A673 (cell line): ENCODE measurements around the gene NAT9. TPM values are rescaled to one million over a fixed set of nuclear protein-coding genes. Genes with fewer than 3 reads are reported as not detected.

ENCODE experiments used
- BruUV-seq: library from RNA; stranded (reverse); fragments of 400-500 nt; replicated peaks from 2 replicates; lab custom pipeline; 2021; lab: Mats Ljungman, UMichigan
- CTCF ChIA-PET: fragments of 300-600 bp; sonication (Branson Sonifier 250); formaldehyde crosslinking; loops from one replicate; lab custom pipeline; 2022; ENCODE audit warnings: antibody characterized with exemption; lab: Charles Lee
- POLR2A ChIA-PET: fragments of 300-600 bp; sonication (Branson Sonifier 250); formaldehyde crosslinking; loops from one replicate; lab custom pipeline; 2022; ENCODE audit warnings: antibody characterized with exemption; ENCODE audit not compliant: low non-redundant PET; lab: Charles Lee
- DNase-seq: peaks from one replicate; pipeline ENCODE4 v3.0.0-alpha.2; 2015; ENCODE audit warnings: low spot score
- H3K27ac ChIP-seq: fragments of 200-600 bp; sonication (generic); 2 replicates; pipeline ENCODE4 v1.5.1; 2016; ENCODE audit warnings: mixed run types, low read depth, mild to moderate bottlenecking, mixed read lengths, antibody characterized with exemption, low read length; ENCODE audit not compliant: poor library complexity, severe bottlenecking
- H3K27me3 ChIP-seq: fragments of 200-600 bp; sonication (generic); replicated peaks from 2 replicates; pipeline ENCODE4 v1.6.1; 2017; ENCODE audit warnings: mixed run types, low read depth, mild to moderate bottlenecking, mixed read lengths, antibody characterized with exemption, low read length; ENCODE audit not compliant: insufficient read depth, poor library complexity
- H3K36me3 ChIP-seq: fragments of 200-600 bp; sonication (generic); 2 replicates; pipeline ENCODE4 v1.6.1; 2016; ENCODE audit warnings: mixed run types, mild to moderate bottlenecking, mixed read lengths, antibody characterized with exemption, low read length; ENCODE audit not compliant: insufficient read depth, poor library complexity, severe bottlenecking
- H3K4me1 ChIP-seq: fragments of 200-600 bp; sonication (generic); 2 replicates; pipeline ENCODE4 v1.6.1; 2017; ENCODE audit warnings: mixed run types, mild to moderate bottlenecking, mixed read lengths, antibody characterized with exemption, low read length; ENCODE audit not compliant: insufficient read depth, poor library complexity, severe bottlenecking
- H3K4me3 ChIP-seq: fragments of 200-600 bp; sonication (generic); 2 replicates; pipeline ENCODE4 v1.5.1; 2016; ENCODE audit warnings: low read depth, mixed run types, mild to moderate bottlenecking, mixed read lengths, low read length; ENCODE audit not compliant: poor library complexity, severe bottlenecking
- H3K9me3 ChIP-seq: fragments of 200-600 bp; sonication (generic); 2 replicates; pipeline ENCODE4 v1.6.1; 2016; ENCODE audit warnings: mixed run types, low read depth, mild to moderate bottlenecking, mixed read lengths, antibody characterized with exemption, low read length; ENCODE audit not compliant: poor library complexity, severe bottlenecking
- EZH2 ChIP-seq: fragments of 200-600 bp; sonication (generic); IDR thresholded peaks from 2 replicates; pipeline ENCODE4 v1.6.1; 2017; ENCODE audit warnings: borderline replicate concordance, low read depth, mild to moderate bottlenecking, mixed read lengths, antibody characterized with exemption, low read length; ENCODE audit not compliant: poor library complexity, severe bottlenecking
- intact Hi-C: fragments of 100-400 bp; cut with micrococcal nuclease; formaldehyde crosslinking; loops from one replicate; pipeline ENCODE4 v1.10.0; 2022; ENCODE audit not compliant: unreplicated experiment
- total RNA-seq: library from RNA; stranded (reverse); gene quantifications from 2 replicates; pipeline ENCODE4 v1.2.3, GENCODE V29; 2021
- TF ChIP-seq, protein P1 (sequence below): fragments of 300-800, 200-600 bp; sonication (generic); conservative IDR thresholded peaks from 2 replicates; pipeline ENCODE4 v1.5.1; 2017; ENCODE audit warnings: low read depth, mild to moderate bottlenecking, antibody characterized with exemption, low read length, moderate library complexity, mixed read lengths

Gene NAT9
- total RNA-seq, 1 experiment from 2014 or later = 60.6 TPM

GRCh38 chr17:74755533-74755932, 20.6 kb downstream of the NAT9 start:
- ChIA-PET POLR2A (no interaction called here), CTCF (no interaction called here)
- Histone ChIP-seq H3K27ac (no peak overlapping the region), H3K36me3 (no peaks in the 10 kb centered on the region), H3K9me3 (no peaks in the 10 kb centered on the region), H3K4me1 (peaks cover 39% of the 10 kb centered on the region), H3K27me3 (no peaks in the 10 kb centered on the region), H3K4me3 (no peak overlapping the region)
- TF ChIP-seq EZH2 = no peak
- TF ChIP-seq, protein P1, sequence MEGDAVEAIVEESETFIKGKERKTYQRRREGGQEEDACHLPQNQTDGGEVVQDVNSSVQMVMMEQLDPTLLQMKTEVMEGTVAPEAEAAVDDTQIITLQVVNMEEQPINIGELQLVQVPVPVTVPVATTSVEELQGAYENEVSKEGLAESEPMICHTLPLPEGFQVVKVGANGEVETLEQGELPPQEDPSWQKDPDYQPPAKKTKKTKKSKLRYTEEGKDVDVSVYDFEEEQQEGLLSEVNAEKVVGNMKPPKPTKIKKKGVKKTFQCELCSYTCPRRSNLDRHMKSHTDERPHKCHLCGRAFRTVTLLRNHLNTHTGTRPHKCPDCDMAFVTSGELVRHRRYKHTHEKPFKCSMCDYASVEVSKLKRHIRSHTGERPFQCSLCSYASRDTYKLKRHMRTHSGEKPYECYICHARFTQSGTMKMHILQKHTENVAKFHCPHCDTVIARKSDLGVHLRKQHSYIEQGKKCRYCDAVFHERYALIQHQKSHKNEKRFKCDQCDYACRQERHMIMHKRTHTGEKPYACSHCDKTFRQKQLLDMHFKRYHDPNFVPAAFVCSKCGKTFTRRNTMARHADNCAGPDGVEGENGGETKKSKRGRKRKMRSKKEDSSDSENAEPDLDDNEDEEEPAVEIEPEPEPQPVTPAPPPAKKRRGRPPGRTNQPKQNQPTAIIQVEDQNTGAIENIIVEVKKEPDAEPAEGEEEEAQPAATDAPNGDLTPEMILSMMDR = no peak
- no TSS peak for BruUV-seq
- intact Hi-C loops = no loop called here
- no peak for DNase-seq

DNA sequence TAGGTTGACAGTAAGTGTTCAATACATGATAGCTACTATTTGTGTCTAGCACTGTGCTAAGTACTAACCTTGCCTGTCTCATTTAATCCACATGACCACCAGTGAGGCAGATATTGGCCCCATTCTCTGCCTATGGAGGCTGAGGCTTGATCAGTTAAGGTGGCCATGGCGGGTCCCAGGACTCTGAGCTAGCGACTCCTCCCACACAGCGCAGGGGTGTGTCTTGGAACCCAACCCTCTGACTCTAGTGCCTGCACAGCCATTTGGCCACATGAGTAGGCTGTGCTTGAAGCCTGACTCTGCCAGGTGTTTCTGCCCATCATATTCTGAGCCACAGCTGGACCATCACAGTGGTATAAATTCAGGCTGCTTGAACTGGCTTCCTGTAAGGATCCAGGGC, 21.3 kb downstream of the NAT9 start:
- H3K27ac ChIP-seq = no peak overlapping the region
- no peaks in the 10 kb centered on the region for H3K27me3 ChIP-seq
- ChIA-PET CTCF (interaction anchor here (0.6 kb wide), 1 partner anchor 14 kb away, joined by 7 read pairs; no protein-coding TSS in a partner anchor), POLR2A (no interaction called here)
- peaks cover 32% of the 10 kb centered on the region for H3K4me1 ChIP-seq
- no peak overlapping the region for H3K4me3 ChIP-seq
- H3K9me3 ChIP-seq = no peaks in the 10 kb centered on the region
- DNase-seq = no peak
- intact Hi-C loops = no loop called here
- H3K36me3 ChIP-seq = no peaks in the 10 kb centered on the region
- no TSS peak for BruUV-seq
- no peak for TF ChIP-seq EZH2
- TF ChIP-seq, protein P1 = no peak

DNA sequence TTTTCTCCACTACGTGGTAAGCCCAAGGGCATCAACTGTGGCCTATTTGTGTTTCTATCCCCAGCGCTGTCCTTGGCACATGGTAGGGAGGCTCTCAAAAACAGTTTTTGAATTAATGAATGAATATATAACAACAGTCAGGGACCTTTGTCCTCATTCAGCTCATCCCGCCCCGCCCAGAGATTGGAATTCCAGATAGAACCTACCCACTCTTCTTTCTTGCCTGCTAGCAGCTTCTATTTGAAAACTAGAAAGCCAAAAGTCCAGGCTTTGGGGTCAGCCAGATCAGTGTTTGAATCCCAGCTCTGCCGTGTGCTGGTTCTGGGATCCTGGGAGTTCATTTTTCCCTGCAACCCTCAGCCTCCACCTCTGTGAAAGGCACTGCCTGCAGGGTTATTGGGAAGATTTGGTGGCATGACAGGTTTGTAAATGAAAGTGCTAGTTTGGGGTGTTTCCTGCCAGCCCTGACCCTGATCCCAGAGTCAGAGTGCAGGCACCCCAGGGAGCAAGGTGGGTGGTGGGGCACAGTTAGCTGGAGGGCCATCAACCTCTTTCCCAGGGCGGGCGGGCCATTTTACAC, 23.2 kb downstream of the NAT9 start:
- intact Hi-C loops = no loop called here
- TF ChIP-seq EZH2 = no peak
- TF ChIP-seq, protein P1 = no peak
- Histone ChIP-seq H3K9me3 (no peaks in the 10 kb centered on the region), H3K4me1 (peaks cover 13% of the 10 kb centered on the region), H3K27ac (no peak overlapping the region), H3K36me3 (no peaks in the 10 kb centered on the region), H3K4me3 (no peak overlapping the region), H3K27me3 (no peaks in the 10 kb centered on the region)
- POLR2A ChIA-PET = no interaction called here
- DNase-seq = no peak
- BruUV-seq = no TSS peak
- CTCF ChIA-PET = no interaction called here
